Gastrocnemius medialis (tissue), 4 donors: ENCODE results near the gene VPS9D1. TPM values are rescaled to one million over a fixed set of nuclear protein-coding genes. Genes with fewer than 3 reads are reported as not detected.

Source experiments
- ATAC-seq, 2 donors: fragments of 150-250 bp; one replicate each; pipeline ENCODE4 v1.9.1; 2016
- DNase-seq, 2 donors: peaks; one replicate each; pipeline ENCODE4 v3.0.0-alpha.2; 2019
- H3K27ac ChIP-seq, 4 donors: fragments of 200-600 bp; sonication (generic); 1 replicate in 1 of 4; 2 replicates in 3 of 4; pipeline ENCODE4 v1.5.1; 2016 to 2018; ENCODE audit warnings: mild to moderate bottlenecking in 2 of 4, moderate library complexity in 1 of 4
- H3K27me3 ChIP-seq, 3 donors: fragments of 200-600 bp; sonication (generic) in 2 of 3; 1 replicate in 1 of 3; 2 replicates in 2 of 3; pipeline versions ENCODE4 v1.5.1 to v1.6.0; 2016 to 2019; ENCODE audit warnings: mild to moderate bottlenecking in 1 of 3, moderate library complexity in 1 of 3
- H3K36me3 ChIP-seq, 2 donors: fragments of 200-600 bp; sonication (generic) in 1 of 2; one replicate each; pipeline ENCODE4 v1.5.1; 2017 to 2018
- H3K4me1 ChIP-seq, 2 donors: fragments of 200-600 bp; sonication (generic) in 1 of 2; one replicate each; pipeline ENCODE4 v1.5.1; 2016 to 2017; ENCODE audit warnings: mild to moderate bottlenecking in 2 of 2
- H3K4me3 ChIP-seq, 4 donors: fragments of 200-600 bp; sonication (generic) in 3 of 4; 1 replicate in 1 of 4; 2 replicates in 3 of 4; pipeline ENCODE4 v1.5.1; 2016 to 2019; ENCODE audit warnings: mild to moderate bottlenecking in 2 of 4
- H3K9me3 ChIP-seq, 3 donors: fragments of 200-600 bp; sonication (generic) in 2 of 3; 1 replicate in 1 of 3; 2 replicates in 2 of 3; pipeline ENCODE4 v1.5.1; 2016 to 2019
- POLR2A ChIP-seq, 2 donors: fragments of 450-650 bp; IDR thresholded peaks; one replicate each; pipeline ENCODE4 v1.6.1; 2017; ENCODE audit warnings: antibody characterized with exemption in 2 of 2, mild to moderate bottlenecking in 2 of 2, moderate library complexity in 2 of 2
- in situ Hi-C, 4 donors: fragments of 200-750 bp; cut with MboI; loops; one replicate each; pipeline versions ENCODE4 v1.15.0 to v1.8.0; 2017; ENCODE audit warnings: low sequenced_read_pairs in 4 of 4
- intact Hi-C: fragments of 100-400 bp; cut with DNase I; formaldehyde crosslinking; loops from one replicate; pipeline ENCODE4 v1.15.1; 2023; ENCODE audit warnings: low total_unique reads
- total RNA-seq, 4 donors: library from RNA; depleted of rRNA; stranded (reverse); fragments of >200 nt; gene quantifications; one replicate each; pipeline versions ENCODE4 v1.1.0 to v1.2.3, GENCODE V29; 2016
- TF ChIP-seq, protein P1 (sequence below), 5 experiments: fragments of 450-650 bp in 3 of 5; fragments of 200-600 bp in 2 of 5; sonication (generic) in 2 of 5; IDR thresholded peaks in 4 of 5; conservative IDR thresholded peaks in 1 of 5; 1 replicate in 4 of 5; 2 replicates in 1 of 5; pipeline ENCODE4 v1.5.1; 2016 to 2019; ENCODE audit warnings: antibody characterized with exemption in 5 of 5, mild to moderate bottlenecking in 3 of 5, moderate library complexity in 3 of 5

VPS9D1 gene
- total RNA-seq, 4 donors from 2014 or later, result 2.3 to 9.4 (median 3.4) TPM

- intact Hi-C loops (loop anchor here (10.0 kb wide), 1 partner anchor 414 kb away; no protein-coding TSS in a partner anchor), in situ Hi-C loops (no loop called here)
- ATAC-seq, result no peak
Observed at GRCh38 chr16:89658221-89658879, 62.3 kb downstream of the VPS9D1 start.

DNA sequence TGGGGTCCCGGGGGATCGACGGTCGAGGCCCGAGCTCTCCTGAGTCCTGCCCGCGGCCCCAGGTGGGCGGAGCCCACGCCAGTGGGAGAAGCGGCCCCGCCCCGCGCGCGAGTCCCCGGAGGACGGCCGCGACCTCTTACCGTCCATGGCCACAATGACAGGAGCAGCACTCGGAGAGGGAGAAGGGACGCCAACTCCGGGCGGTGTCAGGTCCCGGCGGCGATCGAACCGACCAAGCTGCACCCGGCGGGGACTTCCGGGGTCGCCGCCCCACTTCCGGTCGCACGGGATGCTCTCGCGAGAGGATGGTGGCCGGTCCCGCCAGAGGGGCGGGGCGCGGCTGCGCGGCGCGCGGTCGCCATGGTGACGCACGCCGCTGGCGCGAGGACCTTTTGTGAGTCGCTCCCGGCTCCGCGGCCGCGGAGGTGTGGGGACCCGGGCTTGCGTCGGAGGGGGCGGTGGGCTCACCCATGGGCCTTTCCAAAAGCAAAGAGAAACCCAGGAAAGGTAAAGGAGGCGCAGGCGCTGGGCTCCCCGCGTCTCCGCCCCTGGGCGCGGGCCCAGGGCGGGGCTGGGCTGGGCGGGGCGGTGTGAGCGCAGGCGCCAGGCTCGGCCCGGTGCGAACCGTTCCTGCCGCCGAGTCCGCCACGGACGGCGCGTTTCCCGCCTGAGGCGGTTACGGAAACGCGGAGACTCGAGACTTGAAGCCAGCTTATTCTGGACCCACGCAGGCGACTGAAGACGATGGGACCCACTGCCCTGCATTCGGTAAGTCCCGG is 63.1 kb downstream of the VPS9D1 start, which contains the start of the genes CHMP1A and SPATA33:
CHMP1A (minus strand) TSS at position 267 of the 779 bp plus-strand sequence; CDS start at position 147, 120 bp downstream.
SPATA33 (plus strand) TSS at position 395 of the 779 bp plus-strand sequence; CDS start at position 471, 76 bp downstream.
- Histone ChIP-seq H3K27ac (peak within 1 kb of the TSS; percentile 86 to 91 (median 89)), H3K4me1 (peaks cover 18 to 19% of the 10 kb centered on the region in 2 donors), H3K9me3 (no peaks in the 10 kb centered on the region), H3K4me3 (peak within 1 kb of the TSS; percentile 96 to 100 (median 99)), H3K27me3 (no peaks in the 10 kb centered on the region), H3K36me3 (no peaks in the 10 kb centered on the region)
- peak; percentile 98 for ATAC-seq
- in situ Hi-C loops, result no loop called here
- peak; percentile 70 to 84 for DNase-seq
- TF ChIP-seq POLR2A (IDR thresholded peaks at IDR 0.05), result peak; percentile 54 to 78
- TF ChIP-seq, protein P1, sequence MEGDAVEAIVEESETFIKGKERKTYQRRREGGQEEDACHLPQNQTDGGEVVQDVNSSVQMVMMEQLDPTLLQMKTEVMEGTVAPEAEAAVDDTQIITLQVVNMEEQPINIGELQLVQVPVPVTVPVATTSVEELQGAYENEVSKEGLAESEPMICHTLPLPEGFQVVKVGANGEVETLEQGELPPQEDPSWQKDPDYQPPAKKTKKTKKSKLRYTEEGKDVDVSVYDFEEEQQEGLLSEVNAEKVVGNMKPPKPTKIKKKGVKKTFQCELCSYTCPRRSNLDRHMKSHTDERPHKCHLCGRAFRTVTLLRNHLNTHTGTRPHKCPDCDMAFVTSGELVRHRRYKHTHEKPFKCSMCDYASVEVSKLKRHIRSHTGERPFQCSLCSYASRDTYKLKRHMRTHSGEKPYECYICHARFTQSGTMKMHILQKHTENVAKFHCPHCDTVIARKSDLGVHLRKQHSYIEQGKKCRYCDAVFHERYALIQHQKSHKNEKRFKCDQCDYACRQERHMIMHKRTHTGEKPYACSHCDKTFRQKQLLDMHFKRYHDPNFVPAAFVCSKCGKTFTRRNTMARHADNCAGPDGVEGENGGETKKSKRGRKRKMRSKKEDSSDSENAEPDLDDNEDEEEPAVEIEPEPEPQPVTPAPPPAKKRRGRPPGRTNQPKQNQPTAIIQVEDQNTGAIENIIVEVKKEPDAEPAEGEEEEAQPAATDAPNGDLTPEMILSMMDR (IDR thresholded peaks at IDR 0.05 in 4 of 5, conservative IDR thresholded peaks at IDR 0.05 in 1 of 5), result no peak
- intact Hi-C loops, result loop anchor here (1.0 to 10.0 kb wide), 4 partner anchors 29 to 413 kb away; partner anchors contain the start of genes CDK10, VPS9D1 and ZNF276

More at GRCh38 chr16:89658221-89658879, 62.3 kb downstream of the VPS9D1 start:
- no peaks in the 10 kb centered on the region for H3K9me3 ChIP-seq
- DNase-seq, result no peak
- peak overlapping the region; percentile 86 to 91 (median 89) for H3K27ac ChIP-seq
- H3K36me3 ChIP-seq, result peaks cover 0 to 4% of the 10 kb centered on the region in 2 donors
- no peak for TF ChIP-seq POLR2A (IDR thresholded peaks at IDR 0.05)
- TF ChIP-seq, protein P1 (IDR thresholded peaks at IDR 0.05 in 4 of 5, conservative IDR thresholded peaks at IDR 0.05 in 1 of 5), result no peak
- peaks cover 18 to 19% of the 10 kb centered on the region in 2 donors for H3K4me1 ChIP-seq
- no peaks in the 10 kb centered on the region for H3K27me3 ChIP-seq
- H3K4me3 ChIP-seq, result peak overlapping the region; percentile 96 to 100 (median 99)

Other genes with a start within 250 kb of the VPS9D1 start
- gene ANKRD11, start 230.3 kb downstream of the VPS9D1 start, total RNA-seq, result 10 to 100 TPM; 26.0 to 77.0 (median 55.0) TPM
- gene SPG7, start 212.5 kb downstream of the VPS9D1 start, total RNA-seq, result 100 to 1,000 TPM in 2 of 4 donors, 10 to 100 TPM in 2; 67.7 to 117 (median 100.0) TPM
- 1,000 to 10,000 TPM; 4,295 to 5,889 (median 4,806) TPM for gene RPL13, start 160.2 kb downstream of the VPS9D1 start, total RNA-seq
- not detected for gene CPNE7, start 145.1 kb downstream of the VPS9D1 start, total RNA-seq
- gene DPEP1, start 107.3 kb downstream of the VPS9D1 start, total RNA-seq, result not detected
- 100 to 1,000 TPM in 1 of 4 donors, 10 to 100 TPM in 3; 53.4 to 105 (median 78.8) TPM for gene CHMP1A, start 63.2 kb downstream of the VPS9D1 start, total RNA-seq
- gene SPATA33, start 63.1 kb downstream of the VPS9D1 start, total RNA-seq, result 1 to 10 TPM; 1.2 to 2.7 (median 2.1) TPM
- 10 to 100 TPM; 16.9 to 26.1 (median 19.7) TPM for gene CDK10, start 34.2 kb downstream of the VPS9D1 start, total RNA-seq
- 1 to 10 TPM; 1.3 to 7.5 (median 3.2) TPM for gene SPATA2L, start 19.2 kb downstream of the VPS9D1 start, total RNA-seq
- 10 to 100 TPM; 11.1 to 13.6 (median 11.5) TPM for gene ZNF276, start 639 bp upstream of the VPS9D1 start, total RNA-seq
- 1 to 10 TPM in 3 of 4 donors, under 1 TPM in 1; 0.53 to 3.5 (median 1.3) TPM for gene FANCA, start 95.7 kb upstream of the VPS9D1 start, total RNA-seq
- gene SPIRE2, start 107.6 kb upstream of the VPS9D1 start, total RNA-seq, result 1 to 10 TPM in 1 of 4 donors, under 1 TPM in 1, not detected in 2; 0.49 to 1.6 TPM
- gene TCF25, start 152.7 kb upstream of the VPS9D1 start, total RNA-seq, result 100 to 1,000 TPM in 1 of 4 donors, 10 to 100 TPM in 3; 68.9 to 110 (median 85.7) TPM
- 1 to 10 TPM in 2 of 4 donors, under 1 TPM in 2; 0.33 to 1.8 (median 0.92) TPM for gene MC1R, start 198.0 kb upstream of the VPS9D1 start, total RNA-seq
- gene TUBB3, start 202.4 kb upstream of the VPS9D1 start, total RNA-seq, result 1 to 10 TPM in 1 of 4 donors, not detected in 3; 1.1 TPM
- gene DEF8, start 227.9 kb upstream of the VPS9D1 start, total RNA-seq, result 100 to 1,000 TPM in 1 of 4 donors, 10 to 100 TPM in 3; 33.1 to 112 (median 51.4) TPM